ENCODE measurements around the gene ARHGAP31.
A peak's percentile ranks its signal among the peaks of the same experiment; 100 is the strongest.
"Not testable (repeated sequence)": the region's sequence is repeated elsewhere in the genome, so short reads cannot be mapped to it uniquely, and the experiment has no call there.

The ARHGAP31 gene

GRCh38 chr3:119347036-119347435 lies 52.9 kb downstream of the ARHGAP31 start:
- DNase-seq (ENCODE audit: low read depth): no peak
- TF ChIP-seq POLR2A (IDR thresholded peaks at IDR 0.05; ENCODE audit: extremely low read depth, insufficient read length): no peak
- no peak for TF ChIP-seq MYC (IDR thresholded peaks at IDR 0.05; ENCODE audit: low read depth, low read length)
- TF ChIP-seq CTCF (IDR thresholded peaks at IDR 0.05; ENCODE audit: low read depth, low read length): no peak
- no peak for TF ChIP-seq MAX (IDR thresholded peaks at IDR 0.05; ENCODE audit: low read depth, low read length)
- no peak overlapping the region for H3K4me3 ChIP-seq (ENCODE audit: low read depth, low read length)

GRCh38 chr3:119349354-119350041 lies 55.3 kb downstream of the ARHGAP31 start:
- DNase-seq (ENCODE audit: low read depth): no peak
- TF ChIP-seq POLR2A (IDR thresholded peaks at IDR 0.05; ENCODE audit: extremely low read depth, insufficient read length) (no peak), MAX (IDR thresholded peaks at IDR 0.05; ENCODE audit: low read depth, low read length) (no peak), MYC (IDR thresholded peaks at IDR 0.05; ENCODE audit: low read depth, low read length) (no peak), CTCF (IDR thresholded peaks at IDR 0.05; ENCODE audit: low read depth, low read length) (no peak)
- no peak overlapping the region for H3K4me3 ChIP-seq (ENCODE audit: low read depth, low read length)

GRCh38 chr3:119350114-119350513 lies 55.9 kb downstream of the ARHGAP31 start:
- no peak for DNase-seq (ENCODE audit: low read depth)
- H3K4me3 ChIP-seq (ENCODE audit: low read depth, low read length): no peak overlapping the region
- TF ChIP-seq POLR2A (IDR thresholded peaks at IDR 0.05; ENCODE audit: extremely low read depth, insufficient read length) (no peak), MYC (IDR thresholded peaks at IDR 0.05; ENCODE audit: low read depth, low read length) (no peak)

GRCh38 chr3:119351581-119351980 lies 57.4 kb downstream of the ARHGAP31 start:
- TF ChIP-seq MYC (IDR thresholded peaks at IDR 0.05; ENCODE audit: low read depth, low read length) (no peak), POLR2A (IDR thresholded peaks at IDR 0.05; ENCODE audit: extremely low read depth, insufficient read length) (no peak), CTCF (IDR thresholded peaks at IDR 0.05; ENCODE audit: low read depth, low read length) (no peak), MAX (IDR thresholded peaks at IDR 0.05; ENCODE audit: low read depth, low read length) (no peak)
- no peak for DNase-seq (ENCODE audit: low read depth)
- no peak overlapping the region for H3K4me3 ChIP-seq (ENCODE audit: low read depth, low read length)

- DNase-seq (ENCODE audit: low read depth): peak; percentile 75
- TF ChIP-seq CTCF (IDR thresholded peaks at IDR 0.05; ENCODE audit: low read depth, low read length) (no peak), MYC (IDR thresholded peaks at IDR 0.05; ENCODE audit: low read depth, low read length) (no peak)
- no peak overlapping the region for H3K4me3 ChIP-seq (ENCODE audit: low read depth, low read length)
Observed at GRCh38 chr3:119352034-119352609, 57.9 kb downstream of the ARHGAP31 start.

GRCh38 chr3:119352863-119353527 lies 58.8 kb downstream of the ARHGAP31 start:
- TF ChIP-seq MAX (IDR thresholded peaks at IDR 0.05; ENCODE audit: low read depth, low read length): no peak
- peak; percentile 29 for TF ChIP-seq CTCF (IDR thresholded peaks at IDR 0.05; ENCODE audit: low read depth, low read length)
- DNase-seq (ENCODE audit: low read depth): peak; percentile 69
- H3K4me3 ChIP-seq (ENCODE audit: low read depth, low read length): no peak overlapping the region

GRCh38 chr3:119355608-119356007 lies 61.4 kb downstream of the ARHGAP31 start:
- H3K4me3 ChIP-seq (ENCODE audit: low read depth, low read length); DNase-seq (ENCODE audit: low read depth): not testable (repeated sequence)
